H1 (cell line): ENCODE data around the gene BCL2. TPM values are rescaled to one million over a fixed set of nuclear protein-coding genes. Genes with fewer than 3 reads are reported as not detected.

Source experiments
- CTCF ChIA-PET: fragments of 300-600 bp; sonication (Branson Sonifier 250); formaldehyde crosslinking; loops from one replicate; lab custom pipeline; 2021; ENCODE audit not compliant: partially characterized antibody; lab: Charles Lee
- POLR2A ChIA-PET: fragments of 300-600 bp; sonication (Branson Sonifier 250); formaldehyde crosslinking; loops from one replicate; lab custom pipeline; 2021; ENCODE audit warnings: inconsistent platforms; ENCODE audit not compliant: partially characterized antibody; lab: Charles Lee
- DNase-seq, 2 experiments: peaks; one replicate each; pipeline versions ENCODE4 v3.0.0 to v3.0.0-alpha.2; 2010 to 2022; ENCODE audit warnings: low spot score in 2 of 2, low read depth in 1 of 2, mixed read lengths in 1 of 2
- FAIRE-seq: peaks from 2 replicates; lab custom pipeline; 2011; peaks lifted over from hg19 to GRCh38; lab: Jason Lieb, UNC
- H2AFZ ChIP-seq: 2 replicates; pipeline ENCODE4 v1.8.1; 2012; ENCODE audit warnings: low read length, inconsistent platforms
- H2AK5ac ChIP-seq: 2 replicates; pipeline ENCODE4 v1.6.1; 2013; ENCODE audit warnings: low read depth, low read length
- H2BK120ac ChIP-seq: replicated peaks from 2 replicates; pipeline ENCODE3; 2013; ENCODE audit warnings: low read depth, low read length, inconsistent platforms
- H2BK12ac ChIP-seq: 2 replicates; pipeline ENCODE4 v1.6.1; 2013; ENCODE audit warnings: low read depth, low read length
- H2BK15ac ChIP-seq: 2 replicates; pipeline ENCODE4 v1.6.1; 2013; ENCODE audit warnings: low read length
- H2BK20ac ChIP-seq: 2 replicates; pipeline ENCODE4 v1.6.1; 2013; ENCODE audit warnings: low read length
- H2BK5ac ChIP-seq: 2 replicates; pipeline ENCODE4 v1.6.1; 2013; ENCODE audit warnings: low read depth, low read length
- H3K14ac ChIP-seq: 2 replicates; pipeline ENCODE4 v1.6.1; 2013; ENCODE audit warnings: inconsistent platforms; ENCODE audit not compliant: insufficient read length
- H3K18ac ChIP-seq: 2 replicates; pipeline ENCODE4 v1.6.1; 2013; ENCODE audit warnings: low read length; ENCODE audit errors: extremely low read depth
- H3K23ac ChIP-seq: 2 replicates; pipeline ENCODE4 v1.6.1; 2013; ENCODE audit warnings: inconsistent platforms; ENCODE audit not compliant: insufficient read length
- H3K23me2 ChIP-seq: 2 replicates; pipeline ENCODE4 v1.6.1; 2013; ENCODE audit warnings: low read depth, low read length
- H3K27ac ChIP-seq: 2 replicates; pipeline ENCODE4 v1.6.1; 2011; ENCODE audit warnings: low read depth, low read length, inconsistent platforms
- H3K27me3 ChIP-seq, 4 experiments: replicated peaks in 1 of 4; 1 replicate in 1 of 4; 2 replicates in 3 of 4; pipeline versions ENCODE4 v1.6.1 to v1.8.1; 2011 to 2013; ENCODE audit warnings: low read length in 3 of 4, mild to moderate bottlenecking in 3 of 4, inconsistent platforms in 2 of 4, mixed read lengths in 2 of 4, moderate library complexity in 1 of 4; ENCODE audit not compliant: control insufficient read depth in 3 of 4, insufficient read depth in 3 of 4; ENCODE audit errors: extremely low read depth in 1 of 4
- H3K36me3 ChIP-seq, 4 experiments: 2 replicates each; pipeline versions ENCODE4 v1.6.1 to v1.8.1; 2011 to 2013; ENCODE audit warnings: mild to moderate bottlenecking in 4 of 4, low read length in 3 of 4, moderate library complexity in 2 of 4, control low read depth in 1 of 4, inconsistent platforms in 1 of 4; ENCODE audit not compliant: insufficient read depth in 4 of 4, control insufficient read depth in 2 of 4
- H3K4ac ChIP-seq: replicated peaks from 2 replicates; pipeline ENCODE3; 2013; ENCODE audit warnings: low read length, low read depth, mixed read lengths, inconsistent platforms; ENCODE audit not compliant: insufficient read length
- H3K4me1 ChIP-seq, 4 experiments: replicated peaks in 1 of 4; 1 replicate in 1 of 4; 2 replicates in 3 of 4; pipeline versions ENCODE4 v1.6.1 to v1.8.1; 2011 to 2013; ENCODE audit warnings: low read length in 3 of 4, inconsistent platforms in 2 of 4, mixed read lengths in 1 of 4; ENCODE audit not compliant: insufficient read depth in 4 of 4, control insufficient read depth in 3 of 4
- H3K4me2 ChIP-seq, 2 experiments: 2 replicates each; pipeline versions ENCODE4 v1.6.1 to v1.8.1; 2011 to 2013; ENCODE audit warnings: low read depth in 2 of 2, low read length in 2 of 2, control low read depth in 1 of 2, inconsistent platforms in 1 of 2, mild to moderate bottlenecking in 1 of 2; ENCODE audit not compliant: insufficient read depth in 1 of 2
- H3K4me3 ChIP-seq, 4 experiments: fragments of 200-600, 300-600 bp in 1 of 4; sonication (generic), shearing (Covaris generic), sonication (Bioruptor Twin) in 1 of 4; 2 replicates each; pipeline versions ENCODE4 v1.5.1 to v1.8.1; 2011 to 2016; ENCODE audit warnings: low read length in 4 of 4, low read depth in 3 of 4, control low read depth in 2 of 4, inconsistent platforms in 2 of 4, mild to moderate bottlenecking in 2 of 4, mixed read lengths in 1 of 4, moderate library complexity in 1 of 4; ENCODE audit not compliant: insufficient read depth in 2 of 4; ENCODE audit errors: extremely low read depth in 1 of 4
- H3K56ac ChIP-seq: replicated peaks from 2 replicates; pipeline ENCODE3; 2013; ENCODE audit warnings: low read depth, mild to moderate bottlenecking, mixed read lengths, low read length, inconsistent platforms; ENCODE audit not compliant: insufficient read length
- H3K79me1 ChIP-seq: 2 replicates; pipeline ENCODE4 v1.6.1; 2013; ENCODE audit warnings: low read depth, low read length, control low read depth
- H3K79me2 ChIP-seq, 2 experiments: 2 replicates each; pipeline versions ENCODE4 v1.6.1 to v1.8.1; 2012 to 2013; ENCODE audit warnings: low read length in 2 of 2, mild to moderate bottlenecking in 2 of 2, inconsistent platforms in 1 of 2; ENCODE audit not compliant: insufficient read depth in 2 of 2, control insufficient read depth in 1 of 2
- H3K9ac ChIP-seq, 4 experiments: replicated peaks in 1 of 4; 1 replicate in 1 of 4; 2 replicates in 3 of 4; pipeline versions ENCODE4 v1.6.1 to v1.8.1; 2011 to 2013; ENCODE audit warnings: low read depth in 3 of 4, low read length in 3 of 4, control low read depth in 2 of 4, mild to moderate bottlenecking in 2 of 4, moderate library complexity in 2 of 4, inconsistent platforms in 1 of 4; ENCODE audit errors: extremely low read depth in 1 of 4
- H3K9me3 ChIP-seq, 2 experiments: 2 replicates each; pipeline versions ENCODE4 v1.6.1 to v1.8.1; 2012 to 2013; ENCODE audit warnings: mild to moderate bottlenecking in 2 of 2, moderate library complexity in 2 of 2, control low read depth in 1 of 2, inconsistent platforms in 1 of 2, low read depth in 1 of 2, low read length in 1 of 2, mixed read lengths in 1 of 2; ENCODE audit not compliant: insufficient read depth in 2 of 2
- H4K20me1 ChIP-seq, 2 experiments: replicated peaks in 1 of 2; 2 replicates each; pipeline versions ENCODE3 to v1.8.1; 2011 to 2013; ENCODE audit warnings: inconsistent platforms in 2 of 2, low read length in 2 of 2, mild to moderate bottlenecking in 1 of 2; ENCODE audit not compliant: insufficient read depth in 2 of 2, control insufficient read depth in 1 of 2
- H4K5ac ChIP-seq: 2 replicates; pipeline ENCODE4 v1.6.1; 2013; ENCODE audit warnings: low read length, low read depth, mixed read lengths, inconsistent platforms; ENCODE audit not compliant: insufficient read length
- H4K8ac ChIP-seq: 2 replicates; pipeline ENCODE4 v1.8.0; 2013; ENCODE audit warnings: mild to moderate bottlenecking, moderate library complexity, low read length, inconsistent platforms; ENCODE audit not compliant: insufficient read depth; ENCODE audit errors: extremely low read depth
- H4K91ac ChIP-seq: replicated peaks from 2 replicates; pipeline ENCODE3; 2013; ENCODE audit warnings: low read length, mixed read lengths, inconsistent platforms; ENCODE audit not compliant: insufficient read length
- MAFK ChIP-seq: IDR thresholded peaks from 2 replicates; pipeline ENCODE4 v1.6.1; 2012; ENCODE audit warnings: low read depth, mild to moderate bottlenecking, improper control_type of control experiment, low read length
- RAD21 ChIP-seq, 2 experiments: IDR thresholded peaks in 1 of 2; conservative IDR thresholded peaks in 1 of 2; 2 replicates each; pipeline ENCODE4 v1.6.1; 2011; ENCODE audit warnings: low read depth in 2 of 2, low read length in 2 of 2, improper control_type of control experiment in 1 of 2, inconsistent platforms in 1 of 2, mild to moderate bottlenecking in 1 of 2, moderate library complexity in 1 of 2
- WGBS, 2 experiments: shearing (Covaris generic) in 1 of 2; methylation state at CpG; one replicate each; pipeline versions ENCODE4 v1.1.6 to v1.1.7; 2013 to 2015; ENCODE audit warnings: low lambda C conversion rate in 2 of 2, mixed read lengths in 2 of 2, inconsistent platforms in 1 of 2, low coverage in 1 of 2, missing lambda C conversion rate in 1 of 2; ENCODE audit not compliant: insufficient replicate concordance in 2 of 2, insufficient coverage in 1 of 2, insufficient read length in 1 of 2; ENCODE audit errors: extremely low coverage in 1 of 2, missing lambda C conversion rate in 1 of 2; 5-methylcytosine and 5-hydroxymethylcytosine counted together
- polyA plus RNA-seq, 7 experiments: library from polyadenylated mRNA; depleted of rRNA in 3 of 7; stranded (reverse) in 5 of 7; unstranded in 2 of 7; fragments of >200 nt in 5 of 7; fragments of 200-250 nt in 2 of 7; gene quantifications; 1 replicate in 5 of 7; 2 replicates in 1 of 7; 4 replicates in 1 of 7; pipeline versions ENCODE4 v1.2.1 to v1.2.3, GENCODE V29; 2011 to 2013; ENCODE audit warnings: missing spikeins in 2 of 7, mixed read lengths in 2 of 7
- total RNA-seq: library from RNA; stranded (reverse); fragmentation: NEBNext Ultra II Directional; extraction: Animal tissue kit (Norgen Biotek cat#: 25700); gene quantifications from 2 replicates; pipeline ENCODE4 v1.2.1, GENCODE V29; 2021

Gene BCL2
- total and polyA plus RNA-seq, 2 of the 8 experiments (the other 6 are each of a cell fraction or from before 2014, with no cell fraction given): 0.59 to 4.5 TPM

GRCh38 chr18:63128237-63128974 lies 191.2 kb downstream of the BCL2 start:
- Histone ChIP-seq H3K36me3 (no peaks in the 10 kb centered on the region), H2BK120ac (no peak overlapping the region), H3K9me3 (no peaks in the 10 kb centered on the region), H3K4ac (no peak overlapping the region), H3K79me2 (no peaks in the 10 kb centered on the region), H3K23ac (no peak overlapping the region), H3K27me3 (no peaks in the 10 kb centered on the region), H2AK5ac (no peak overlapping the region), H3K27ac (no peak overlapping the region), H4K91ac (no peak overlapping the region), H3K9ac (no peak overlapping the region), H4K20me1 (no peaks in the 10 kb centered on the region), H4K5ac (no peak overlapping the region), H2BK15ac (no peak overlapping the region), H3K14ac (no peak overlapping the region), H3K4me1 (peaks cover 0 to 3% (median 0%) of the 10 kb centered on the region in 4 experiments; a peak in 2 of 7 replicates), H3K79me1 (no peaks in the 10 kb centered on the region), H3K18ac (no peak overlapping the region), H2BK5ac (no peak overlapping the region), H3K4me2 (no peak overlapping the region), H2BK20ac (no peak overlapping the region), H3K4me3 (no peak overlapping the region), H4K8ac (no peak overlapping the region), H3K23me2 (no peaks in the 10 kb centered on the region), H2BK12ac (no peak overlapping the region), H2AFZ (no peak overlapping the region), H3K56ac (no peak overlapping the region)
- DNase-seq (no peak), FAIRE-seq (no peak)
- TF ChIP-seq RAD21 (IDR thresholded peaks at IDR 0.05 in 1 of 2, conservative IDR thresholded peaks at IDR 0.05 in 1 of 2; ENCODE audit: low read depth in 2 of 2, low read length in 2 of 2) (no peak), MAFK (peak; percentile 45; the same call in 1 of the 2 replicates)
- 89% methylated on average over 9 of the region's 9 CpGs; no CpG with 5 or more reads in 1 of the 2 experiments for WGBS, 2 experiments
- POLR2A ChIA-PET: no interaction called here
- CTCF ChIA-PET: interaction anchor here (0.5 to 3.8 kb wide), 13 partner anchors 10 to 211 kb away, joined by 3 to 18 read pairs (median 6); no protein-coding TSS in a partner anchor
